Measurements from ENCODE around the gene ELAVL2.

The ELAVL2 gene

GRCh38 chr9:23821375-23822181 is 4.5 kb downstream of the ELAVL2 start:
- in situ Hi-C loops (cut with HindIII; ENCODE audit: low sequenced_read_pairs) = no loop called here

GRCh38 chr9:23820451-23821374 is 5.3 kb downstream of the ELAVL2 start:
- in situ Hi-C loops (cut with HindIII; ENCODE audit: low sequenced_read_pairs) = no loop called here

GRCh38 chr9:23819403-23819802 is 6.6 kb downstream of the ELAVL2 start:
- in situ Hi-C loops (cut with HindIII; ENCODE audit: low sequenced_read_pairs) = no loop called here

- in situ Hi-C loops (cut with HindIII; ENCODE audit: low sequenced_read_pairs) = no loop called here
Observed at GRCh38 chr9:23814243-23814642, 11.8 kb downstream of the ELAVL2 start.

GRCh38 chr9:23812673-23813072 is 13.4 kb downstream of the ELAVL2 start:
- in situ Hi-C loops (cut with HindIII; ENCODE audit: low sequenced_read_pairs) = no loop called here

- in situ Hi-C loops (cut with HindIII; ENCODE audit: low sequenced_read_pairs) = no loop called here
Observed at GRCh38 chr9:23811633-23812032, 14.4 kb downstream of the ELAVL2 start.

- in situ Hi-C loops (cut with HindIII; ENCODE audit: low sequenced_read_pairs) = no loop called here
Observed at GRCh38 chr9:23803216-23803615, 22.8 kb downstream of the ELAVL2 start.

- in situ Hi-C loops (cut with HindIII; ENCODE audit: low sequenced_read_pairs) = no loop called here
Observed at GRCh38 chr9:23801523-23801922, 24.5 kb downstream of the ELAVL2 start.

- in situ Hi-C loops (cut with HindIII; ENCODE audit: low sequenced_read_pairs) = no loop called here
Observed at GRCh38 chr9:23799521-23799920, 26.5 kb downstream of the ELAVL2 start.

GRCh38 chr9:23798325-23798724 is 27.7 kb downstream of the ELAVL2 start:
- in situ Hi-C loops (cut with HindIII; ENCODE audit: low sequenced_read_pairs) = no loop called here

GRCh38 chr9:23796209-23796608 is 29.8 kb downstream of the ELAVL2 start:
- in situ Hi-C loops (cut with HindIII; ENCODE audit: low sequenced_read_pairs) = no loop called here

GRCh38 chr9:23790351-23791260 is 35.4 kb downstream of the ELAVL2 start:
- in situ Hi-C loops (cut with HindIII; ENCODE audit: low sequenced_read_pairs) = no loop called here

- in situ Hi-C loops (cut with HindIII; ENCODE audit: low sequenced_read_pairs) = no loop called here
Observed at GRCh38 chr9:23789529-23790254, 36.3 kb downstream of the ELAVL2 start.

- in situ Hi-C loops (cut with HindIII; ENCODE audit: low sequenced_read_pairs) = no loop called here
Observed at GRCh38 chr9:23784962-23785361, 41.1 kb downstream of the ELAVL2 start.

- in situ Hi-C loops (cut with HindIII; ENCODE audit: low sequenced_read_pairs) = no loop called here
Observed at GRCh38 chr9:23783509-23783908, 42.5 kb downstream of the ELAVL2 start.

- in situ Hi-C loops (cut with HindIII; ENCODE audit: low sequenced_read_pairs) = no loop called here
Observed at GRCh38 chr9:23779220-23779619, 46.8 kb downstream of the ELAVL2 start.

- in situ Hi-C loops (cut with HindIII; ENCODE audit: low sequenced_read_pairs) = no loop called here
Observed at GRCh38 chr9:23777328-23777727, 48.7 kb downstream of the ELAVL2 start.

- in situ Hi-C loops (cut with HindIII; ENCODE audit: low sequenced_read_pairs) = no loop called here
Observed at GRCh38 chr9:23775549-23775948, 50.5 kb downstream of the ELAVL2 start.

- in situ Hi-C loops (cut with HindIII; ENCODE audit: low sequenced_read_pairs) = no loop called here
Observed at GRCh38 chr9:23774266-23774665, 51.8 kb downstream of the ELAVL2 start.

- in situ Hi-C loops (cut with HindIII; ENCODE audit: low sequenced_read_pairs) = no loop called here
Observed at GRCh38 chr9:23772385-23772783, 53.7 kb downstream of the ELAVL2 start.

All from DLD1 (cell line).